ENCODE results near the gene KRTAP10-12. TPM values are rescaled to one million over a fixed set of nuclear protein-coding genes. Genes with fewer than 3 reads are reported as not detected.

KRTAP10-12 gene
- total and polyA plus RNA-seq, 11 donors = not detected

- ATAC-seq = no peak
- WGBS, 4 donors = 81 to 83% (median 83%) methylated on average over 5 of the region's 5 CpGs
- H3K4me1 ChIP-seq = no peaks in the 10 kb centered on the region
- H3K27me3 ChIP-seq = no peaks in the 10 kb centered on the region
- H3K36me3 ChIP-seq = no peaks in the 10 kb centered on the region
- no peak overlapping the region for H3K4me3 ChIP-seq
- DNase-seq = no peak
- intact Hi-C loops (cut with DNase I) = loop anchor here in 1 of 10 donors (10.0 kb wide), 1 partner anchor 60 kb away; no protein-coding TSS in a partner anchor
- no peak overlapping the region for H3K27ac ChIP-seq
- TF ChIP-seq, protein P1, sequence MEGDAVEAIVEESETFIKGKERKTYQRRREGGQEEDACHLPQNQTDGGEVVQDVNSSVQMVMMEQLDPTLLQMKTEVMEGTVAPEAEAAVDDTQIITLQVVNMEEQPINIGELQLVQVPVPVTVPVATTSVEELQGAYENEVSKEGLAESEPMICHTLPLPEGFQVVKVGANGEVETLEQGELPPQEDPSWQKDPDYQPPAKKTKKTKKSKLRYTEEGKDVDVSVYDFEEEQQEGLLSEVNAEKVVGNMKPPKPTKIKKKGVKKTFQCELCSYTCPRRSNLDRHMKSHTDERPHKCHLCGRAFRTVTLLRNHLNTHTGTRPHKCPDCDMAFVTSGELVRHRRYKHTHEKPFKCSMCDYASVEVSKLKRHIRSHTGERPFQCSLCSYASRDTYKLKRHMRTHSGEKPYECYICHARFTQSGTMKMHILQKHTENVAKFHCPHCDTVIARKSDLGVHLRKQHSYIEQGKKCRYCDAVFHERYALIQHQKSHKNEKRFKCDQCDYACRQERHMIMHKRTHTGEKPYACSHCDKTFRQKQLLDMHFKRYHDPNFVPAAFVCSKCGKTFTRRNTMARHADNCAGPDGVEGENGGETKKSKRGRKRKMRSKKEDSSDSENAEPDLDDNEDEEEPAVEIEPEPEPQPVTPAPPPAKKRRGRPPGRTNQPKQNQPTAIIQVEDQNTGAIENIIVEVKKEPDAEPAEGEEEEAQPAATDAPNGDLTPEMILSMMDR (IDR thresholded peaks at IDR 0.05) = no peak
- TF ChIP-seq POLR2A (IDR thresholded peaks at IDR 0.05) = no peak
- H3K9me3 ChIP-seq = peaks cover 0 to 9% (median 0%) of the 10 kb centered on the region in 12 donors
These were observed 32.3 kb upstream of the KRTAP10-12 start for GRCh38 chr21:44664691-44665090.

GRCh38 chr21:44666401-44667320 is 30.3 kb upstream of the KRTAP10-12 start, which contains the start of gene KRTAP12-2:
Gene KRTAP12-2 (minus strand): TSS chr21:44666927. CDS start chr21:44666886, 41 bp downstream.
- Histone ChIP-seq H3K27ac (peak within 1 kb of the TSS in 1 of 12 donors; percentile 31), H3K4me3 (no peak within 1 kb of the TSS), H3K27me3 (no peaks in the 10 kb centered on the region), H3K36me3 (no peaks in the 10 kb centered on the region), H3K9me3 (peaks cover 0 to 19% (median 4%) of the 10 kb centered on the region in 12 donors), H3K4me1 (no peaks in the 10 kb centered on the region)
- 51 to 69% (median 57%) methylated on average over 17 to 19 of the region's 19 CpGs for WGBS, 4 donors
- peak; percentile 93 to 99 (median 98) for ATAC-seq
- peak in 4 of 5 donors; percentile 29 to 85 (median 66) for DNase-seq
- intact Hi-C loops (cut with DNase I) = loop anchor here in 1 of 10 donors (10.0 kb wide), 1 partner anchor 58 kb away; no protein-coding TSS in a partner anchor
- TF ChIP-seq POLR2A (IDR thresholded peaks at IDR 0.05) = no peak
- TF ChIP-seq, protein P1 (IDR thresholded peaks at IDR 0.05) = no peak

- no peak for ATAC-seq
- WGBS, 4 donors = 63 to 78% (median 74%) methylated on average over 1 of the region's 1 CpG
These were observed 29.4 kb upstream of the KRTAP10-12 start for GRCh38 chr21:44667612-44668011.

More at GRCh38 chr21:44667612-44668011, 29.4 kb upstream of the KRTAP10-12 start:
- TF ChIP-seq, protein P1 (IDR thresholded peaks at IDR 0.05) = no peak
- TF ChIP-seq POLR2A (IDR thresholded peaks at IDR 0.05) = no peak
- Histone ChIP-seq H3K4me1 (no peaks in the 10 kb centered on the region), H3K36me3 (no peaks in the 10 kb centered on the region), H3K27ac (no peak overlapping the region), H3K27me3 (no peaks in the 10 kb centered on the region), H3K9me3 (peaks cover 0 to 29% (median 11%) of the 10 kb centered on the region in 12 donors), H3K4me3 (no peak overlapping the region)
- no peak for DNase-seq
- intact Hi-C loops (cut with DNase I) = loop anchor here in 1 of 10 donors (10.0 kb wide), 1 partner anchor 57 kb away; no protein-coding TSS in a partner anchor

Measured in heart left ventricle (tissue), 16 donors.